Activated CD8-positive, alpha-beta T cell treated with anti-CD3 and anti-CD28 coated beads for 36 hours (primary cell): Measurements from ENCODE around the gene STAB2. TPM values are rescaled to one million over a fixed set of nuclear protein-coding genes. Genes with fewer than 3 reads are reported as not detected.

Source experiments
- ATAC-seq: fragments of 200-7000 bp; cut with Tn5 transposase; one replicate; pipeline ENCODE4 v1.10.0; 2021; ENCODE audit warnings: mild to moderate bottlenecking, moderate library complexity
- CTCF ChIA-PET: fragments of 350-600 bp; sonication (Branson Sonifier 250); formaldehyde crosslinking; loops from one replicate; lab custom pipeline; 2021; ENCODE audit warnings: antibody characterized with exemption; lab: Charles Lee
- POLR2A ChIA-PET: fragments of 350-600 bp; sonication (Branson Sonifier 250); formaldehyde crosslinking; loops from one replicate; lab custom pipeline; 2021; ENCODE audit warnings: antibody characterized with exemption; lab: Charles Lee
- DNase-seq: peaks from one replicate; pipeline ENCODE4 v3.0.0-alpha.2; 2020
- H3K27ac Mint-ChIP-seq: one replicate; pipeline ENCODE4 v1.8.0; 2021; ENCODE audit warnings: mild to moderate bottlenecking, mixed read lengths
- H3K27me3 Mint-ChIP-seq: one replicate; pipeline ENCODE4 v1.8.0; 2021; ENCODE audit warnings: mixed read lengths
- H3K36me3 Mint-ChIP-seq: one replicate; pipeline ENCODE4 v1.8.0; 2021; ENCODE audit warnings: low read depth, mixed read lengths
- H3K4me1 Mint-ChIP-seq: one replicate; pipeline ENCODE4 v1.8.0; 2021; ENCODE audit warnings: low read depth, mixed read lengths
- H3K4me3 Mint-ChIP-seq: one replicate; pipeline ENCODE4 v1.8.0; 2021; ENCODE audit warnings: mild to moderate bottlenecking, moderate library complexity, mixed read lengths
- H3K9me3 Mint-ChIP-seq: one replicate; pipeline ENCODE4 v1.8.0; 2021; ENCODE audit warnings: mixed read lengths
- CTCF ChIP-seq: fragments of 200-600 bp; IDR thresholded peaks from one replicate; pipeline ENCODE4 v1.8.0; 2022; ENCODE audit warnings: antibody characterized with exemption, mild to moderate bottlenecking
- intact Hi-C: fragments of 100-400 bp; cut with micrococcal nuclease; formaldehyde crosslinking; loops from one replicate; pipeline ENCODE4 v1.10.0; 2022
- total RNA-seq, 2 experiments: library from RNA; stranded (reverse); gene quantifications; one replicate each; pipeline ENCODE4 v1.2.3, GENCODE V29; 2021

Gene STAB2
- total RNA-seq, 2 experiments from 2014 or later = not detected

GRCh38 chr12:103799857-103800771 is 213.0 kb downstream of the STAB2 start:
- DNase-seq (no peak), ATAC-seq (no peak)
- no peaks in the 10 kb centered on the region for H3K9me3 Mint-ChIP-seq
- H3K36me3 Mint-ChIP-seq = peaks cover 22% of the 10 kb centered on the region
- H3K4me1 Mint-ChIP-seq = no peaks in the 10 kb centered on the region
- TF ChIP-seq CTCF = no peak
- no peaks in the 10 kb centered on the region for H3K27me3 Mint-ChIP-seq
- POLR2A ChIA-PET = no interaction called here
- intact Hi-C loops = no loop called here
- no peak overlapping the region for H3K27ac Mint-ChIP-seq
- CTCF ChIA-PET = interaction anchor here (0.6 kb wide), 1 partner anchor 32 kb away, joined by 3 read pairs; no protein-coding TSS in a partner anchor
- H3K4me3 Mint-ChIP-seq = no peak overlapping the region

GRCh38 chr12:103801709-103802585 is 214.9 kb downstream of the STAB2 start:
- no peaks in the 10 kb centered on the region for H3K4me1 Mint-ChIP-seq
- H3K36me3 Mint-ChIP-seq = peaks cover 19% of the 10 kb centered on the region
- POLR2A ChIA-PET = no interaction called here
- H3K4me3 Mint-ChIP-seq = no peak overlapping the region
- DNase-seq (no peak), ATAC-seq (no peak)
- no peaks in the 10 kb centered on the region for H3K27me3 Mint-ChIP-seq
- intact Hi-C loops = no loop called here
- TF ChIP-seq CTCF = no peak
- H3K27ac Mint-ChIP-seq = no peak overlapping the region
- CTCF ChIA-PET = no interaction called here
- no peaks in the 10 kb centered on the region for H3K9me3 Mint-ChIP-seq

GRCh38 chr12:103802586-103802886 is 215.5 kb downstream of the STAB2 start:
- ATAC-seq = no peak
- CTCF ChIA-PET = no interaction called here
- H3K36me3 Mint-ChIP-seq = peaks cover 17% of the 10 kb centered on the region
- no peaks in the 10 kb centered on the region for H3K9me3 Mint-ChIP-seq
- H3K4me3 Mint-ChIP-seq = no peak overlapping the region
- H3K27me3 Mint-ChIP-seq = no peaks in the 10 kb centered on the region
- intact Hi-C loops = no loop called here
- POLR2A ChIA-PET = interaction anchor here (0.6 kb wide), 1 partner anchor 688 kb away, joined by 3 read pairs; no protein-coding TSS in a partner anchor
- H3K4me1 Mint-ChIP-seq = no peaks in the 10 kb centered on the region
- no peak overlapping the region for H3K27ac Mint-ChIP-seq
- TF ChIP-seq CTCF = no peak
- DNase-seq = no peak

GRCh38 chr12:103803847-103804246 is 216.8 kb downstream of the STAB2 start:
- no peaks in the 10 kb centered on the region for H3K27me3 Mint-ChIP-seq
- peaks cover 11% of the 10 kb centered on the region for H3K36me3 Mint-ChIP-seq
- H3K4me1 Mint-ChIP-seq = no peaks in the 10 kb centered on the region
- DNase-seq = no peak
- H3K4me3 Mint-ChIP-seq = no peak overlapping the region
- H3K27ac Mint-ChIP-seq = no peak overlapping the region
- TF ChIP-seq CTCF = no peak
- ATAC-seq = no peak
- POLR2A ChIA-PET = no interaction called here
- intact Hi-C loops = no loop called here
- no peaks in the 10 kb centered on the region for H3K9me3 Mint-ChIP-seq
- CTCF ChIA-PET = no interaction called here
